GM21381 (cell line): ENCODE data around the gene SGCB.
"Not testable (repeated sequence)": the region's sequence is repeated elsewhere in the genome, so short reads cannot be mapped to it uniquely, and the experiment has no call there.

ENCODE experiments used
- ATAC-seq: cut with Tn5 transposase; IDR thresholded peaks from one replicate; pipeline ENCODE4 v1.9.1; 2021; ENCODE audit warnings: mild to moderate bottlenecking, moderate library complexity; ENCODE audit not compliant: unreplicated experiment

Gene SGCB, protein sequence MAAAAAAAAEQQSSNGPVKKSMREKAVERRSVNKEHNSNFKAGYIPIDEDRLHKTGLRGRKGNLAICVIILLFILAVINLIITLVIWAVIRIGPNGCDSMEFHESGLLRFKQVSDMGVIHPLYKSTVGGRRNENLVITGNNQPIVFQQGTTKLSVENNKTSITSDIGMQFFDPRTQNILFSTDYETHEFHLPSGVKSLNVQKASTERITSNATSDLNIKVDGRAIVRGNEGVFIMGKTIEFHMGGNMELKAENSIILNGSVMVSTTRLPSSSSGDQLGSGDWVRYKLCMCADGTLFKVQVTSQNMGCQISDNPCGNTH

DNA sequence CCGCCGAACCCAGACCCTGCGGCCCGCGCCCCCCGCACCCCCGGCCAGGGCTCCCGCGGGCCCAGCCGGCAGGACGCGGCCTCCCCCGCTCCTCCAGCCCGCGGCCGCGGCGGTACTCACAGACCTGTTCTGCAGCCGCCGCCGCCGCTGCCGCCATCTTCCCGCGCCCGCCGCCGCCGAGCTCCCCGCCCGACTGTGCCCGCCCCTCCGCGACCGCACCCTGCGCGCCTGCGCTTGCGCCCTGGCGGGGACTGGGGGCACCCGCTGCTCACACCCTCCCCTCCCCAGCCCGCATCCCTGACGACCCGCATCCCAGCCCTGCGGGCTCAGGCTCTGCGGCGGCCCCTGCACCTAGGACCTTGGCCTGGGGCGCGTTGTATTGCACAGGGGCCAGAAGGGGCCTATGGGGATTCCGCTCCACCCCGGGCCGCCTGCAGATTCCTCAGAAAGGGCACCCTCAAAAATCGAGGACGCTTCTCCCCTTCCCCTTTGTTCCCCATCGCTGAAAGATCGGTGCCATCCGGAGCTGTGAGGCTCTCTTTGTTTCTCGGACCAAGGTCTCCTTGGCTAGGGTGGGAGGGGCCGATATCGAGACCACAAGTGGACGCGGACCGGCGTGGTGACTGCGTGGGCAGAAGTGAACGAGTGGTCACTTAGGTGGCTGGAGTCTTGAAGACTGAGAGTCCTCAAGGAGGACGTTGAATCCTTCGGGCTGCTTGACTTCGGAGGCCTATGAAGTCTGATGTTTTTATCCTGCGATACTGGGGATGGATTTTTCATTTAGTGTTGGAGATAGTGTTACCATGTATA, at the start of gene SGCB:
TSS of gene SGCB (minus strand) at position 197 of the 810 bp plus-strand sequence. CDS start at position 157, 40 bp downstream.
- peak; percentile 90 for ATAC-seq

DNA sequence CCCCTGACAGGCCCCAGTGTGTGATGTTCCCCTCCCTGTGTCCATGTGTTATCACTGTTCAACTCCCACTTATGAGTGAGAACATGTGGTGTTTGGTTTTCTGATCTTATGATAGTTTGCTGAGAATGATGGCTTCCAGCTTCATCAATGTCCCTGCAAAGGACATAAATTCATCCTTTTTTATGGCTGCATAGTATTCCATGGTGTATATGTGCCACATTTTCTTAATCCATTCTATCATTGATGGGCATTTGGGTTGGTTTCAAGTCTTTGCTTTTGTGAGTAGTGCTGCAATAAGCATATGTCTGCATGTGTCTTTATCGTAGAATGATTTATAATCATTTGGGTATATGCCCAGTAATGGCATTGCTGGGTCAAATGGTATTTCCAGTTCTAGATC, 48.3 kb upstream of the SGCB start:
- ATAC-seq, result not testable (repeated sequence)

DNA sequence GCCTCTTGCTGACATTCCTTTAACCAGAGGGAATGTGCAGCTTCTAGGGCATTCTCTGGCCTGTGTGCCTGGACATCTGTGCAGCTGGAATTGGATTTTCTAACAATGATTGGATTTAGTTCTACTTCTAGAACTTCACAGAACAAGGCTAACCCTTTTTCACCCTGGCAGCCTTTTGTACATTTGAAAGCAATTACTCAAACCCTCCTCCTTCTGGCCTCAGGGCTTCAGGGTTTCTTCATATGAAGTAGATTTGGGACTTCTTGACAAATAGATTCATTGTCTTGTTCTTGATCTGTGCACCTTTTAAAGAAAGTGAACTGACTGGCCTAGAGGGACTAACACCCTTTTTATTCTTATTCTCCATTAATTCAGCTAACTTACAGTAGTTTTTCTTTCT, 43.1 kb upstream of the SGCB start:
- ATAC-seq, result no peak

DNA sequence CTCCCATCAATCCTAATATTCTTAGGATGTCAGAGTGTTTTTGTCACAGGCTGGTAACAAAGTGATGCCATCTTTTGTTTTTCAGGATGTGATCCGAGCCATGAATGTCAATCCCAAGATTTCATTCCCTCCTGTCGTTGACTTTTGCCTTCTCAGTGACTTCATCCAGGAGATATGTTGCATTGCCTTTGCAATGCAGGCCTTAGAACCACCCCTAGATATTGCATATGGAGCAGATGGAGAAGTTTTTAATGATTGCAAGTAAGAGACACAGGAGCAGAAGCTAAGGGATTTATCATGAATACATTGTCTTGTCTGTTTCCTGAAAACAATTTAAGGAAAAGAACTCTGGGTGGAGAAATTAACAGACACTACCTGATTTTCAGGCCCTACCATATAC, 41.6 kb upstream of the SGCB start:
- ATAC-seq, result no peak

DNA sequence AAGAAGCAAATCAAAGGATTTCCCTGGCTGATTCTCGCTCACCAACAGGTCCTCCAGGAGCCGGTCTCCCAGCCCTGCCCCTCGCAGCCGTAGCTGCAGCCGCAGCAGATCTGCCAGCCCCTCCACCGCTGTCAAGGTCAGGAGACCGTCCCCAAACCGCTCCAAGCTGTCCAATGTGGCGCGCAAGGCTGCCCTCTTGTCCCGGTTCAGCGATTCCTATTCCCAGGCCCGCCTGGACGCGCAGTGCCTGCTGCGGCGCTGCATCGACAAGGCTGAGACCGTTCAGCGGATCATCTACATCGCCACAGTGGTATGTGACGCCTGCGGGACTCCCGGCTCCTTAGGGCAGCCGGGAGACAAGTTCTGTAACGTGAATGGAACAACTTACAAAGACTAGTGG, 38.6 kb upstream of the SGCB start:
- ATAC-seq, result no peak

DNA sequence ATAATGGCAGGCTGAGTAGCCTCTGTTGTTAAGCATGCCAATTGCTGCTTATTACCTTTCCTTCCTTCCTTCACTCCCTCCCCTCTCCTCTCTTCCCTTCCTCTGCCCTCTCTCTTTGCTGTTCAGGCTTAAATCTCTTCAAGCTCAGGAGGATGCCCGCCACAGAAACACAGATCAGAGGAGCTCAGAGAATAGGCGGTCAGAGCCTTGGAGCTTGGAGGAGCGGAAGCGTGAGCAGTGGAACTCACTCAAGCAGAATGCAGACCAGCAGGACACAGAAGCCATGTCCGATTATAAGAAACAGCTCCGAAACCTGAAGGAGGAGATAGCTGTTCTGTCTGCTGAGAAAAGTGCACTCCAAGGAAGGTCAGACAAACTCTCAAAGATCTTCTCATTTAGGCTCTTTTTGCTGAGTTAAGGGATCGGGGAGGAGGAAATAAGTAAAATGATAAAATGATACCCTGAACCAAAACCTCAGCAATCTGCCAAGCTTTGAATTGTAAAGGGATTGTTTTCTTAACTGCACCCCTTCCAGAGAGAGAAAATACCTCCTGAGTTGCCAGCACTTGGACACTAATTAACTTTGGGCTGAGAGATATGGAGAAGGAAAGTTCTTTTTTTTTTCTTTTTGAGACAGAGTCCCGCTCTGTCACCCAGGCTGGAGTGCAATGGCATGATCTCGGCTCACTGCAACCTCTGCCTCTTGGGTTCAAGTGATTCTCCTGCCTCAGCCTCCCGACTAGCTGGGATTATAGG, 33.9 kb upstream of the SGCB start:
- no peak for ATAC-seq

DNA sequence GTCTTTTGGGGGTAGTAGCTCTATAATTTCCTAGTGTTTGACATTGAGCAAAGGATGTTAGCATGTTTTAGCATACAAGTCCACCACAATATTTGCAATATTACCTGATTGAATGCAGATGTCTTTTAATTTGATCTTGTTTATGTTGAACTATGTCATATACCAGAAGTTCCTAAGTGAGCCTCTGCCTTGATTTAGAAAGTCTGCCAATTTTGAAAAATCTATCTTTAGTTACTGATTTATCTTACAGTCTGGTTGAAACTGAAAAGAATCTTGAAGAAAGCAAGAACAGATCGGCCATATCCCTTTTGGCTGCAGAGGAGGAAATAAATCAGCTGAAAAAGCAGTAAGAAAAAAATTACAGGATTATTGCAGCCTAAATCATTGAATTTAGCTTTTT, 31.5 kb upstream of the SGCB start:
- ATAC-seq, result no peak

DNA sequence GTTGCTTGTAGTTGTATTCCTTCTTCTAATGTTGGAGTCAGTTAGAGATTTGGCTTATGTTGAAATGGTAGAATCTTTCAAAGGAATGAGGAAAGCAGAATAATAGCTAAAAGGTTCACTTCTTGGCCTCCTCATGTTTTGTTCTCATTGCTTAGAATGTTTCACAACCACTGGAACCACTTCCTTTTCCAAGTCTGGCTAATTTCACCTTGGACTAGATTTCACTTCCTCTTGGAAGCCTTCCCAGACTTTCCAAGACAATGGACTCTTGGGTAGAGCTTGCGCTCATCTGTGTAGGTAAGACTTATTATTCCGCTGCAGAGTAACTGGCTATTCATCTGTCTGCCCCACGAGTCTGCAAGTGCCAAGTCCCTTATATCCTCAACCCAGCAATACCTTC, 21.3 kb upstream of the SGCB start:
- no peak for ATAC-seq

DNA sequence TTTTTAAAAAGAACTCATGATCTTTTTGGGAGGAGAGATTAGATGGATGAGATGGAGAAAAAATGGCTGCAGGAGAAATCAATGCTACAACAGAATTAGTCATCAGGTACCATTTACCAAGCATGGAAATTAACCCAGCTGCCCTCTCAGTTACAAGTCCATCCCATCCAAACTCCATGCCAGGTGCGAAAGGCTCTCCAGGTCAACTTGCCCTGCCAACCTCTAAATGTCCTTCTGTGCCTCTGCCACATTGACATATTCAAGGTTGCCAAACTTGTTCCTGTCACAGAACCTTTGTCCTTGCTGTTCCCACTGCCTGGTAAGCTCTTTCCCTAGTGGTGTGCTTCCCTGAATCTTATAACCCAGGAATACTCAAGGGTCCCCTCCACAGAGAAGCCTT, 20.2 kb upstream of the SGCB start:
- ATAC-seq, result no peak

DNA sequence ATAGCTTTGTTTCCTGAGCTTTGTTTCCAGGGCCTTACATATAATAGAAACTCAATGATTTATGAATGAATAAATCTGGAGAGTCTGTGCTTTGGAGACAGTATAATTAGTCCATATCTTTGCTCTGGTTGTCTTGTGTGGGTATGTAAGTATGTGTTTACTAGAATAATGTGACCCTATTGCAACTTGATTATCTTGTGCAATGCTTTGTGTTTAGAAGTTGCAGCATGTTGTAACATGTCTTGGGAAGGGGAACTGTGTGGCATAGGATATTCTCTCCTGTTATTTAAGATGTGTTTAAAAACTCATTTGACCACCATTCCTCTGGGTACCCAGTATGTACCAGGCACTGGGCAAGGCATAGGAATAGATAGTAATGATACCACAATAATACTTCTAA, 19.1 kb upstream of the SGCB start:
- no peak for ATAC-seq

DNA sequence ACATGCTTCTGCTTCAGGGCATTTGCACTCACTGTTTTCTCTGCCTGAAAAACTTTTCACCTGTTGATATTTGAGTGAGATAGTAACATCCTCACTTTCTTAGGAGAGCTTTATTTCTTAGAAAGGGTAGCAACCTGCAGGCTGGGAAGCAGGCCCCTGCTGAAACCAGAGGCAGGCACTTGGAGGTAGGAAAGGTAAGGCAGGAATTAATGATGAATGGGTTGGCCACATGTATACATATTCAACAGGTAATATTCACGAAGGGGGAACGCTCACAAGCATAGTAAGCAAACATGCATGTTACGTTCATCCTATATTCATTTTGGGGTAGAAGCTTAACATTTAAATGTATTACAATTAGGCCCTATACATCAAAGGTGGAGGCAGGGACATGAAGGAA, 16.2 kb upstream of the SGCB start:
- ATAC-seq, result no peak

DNA sequence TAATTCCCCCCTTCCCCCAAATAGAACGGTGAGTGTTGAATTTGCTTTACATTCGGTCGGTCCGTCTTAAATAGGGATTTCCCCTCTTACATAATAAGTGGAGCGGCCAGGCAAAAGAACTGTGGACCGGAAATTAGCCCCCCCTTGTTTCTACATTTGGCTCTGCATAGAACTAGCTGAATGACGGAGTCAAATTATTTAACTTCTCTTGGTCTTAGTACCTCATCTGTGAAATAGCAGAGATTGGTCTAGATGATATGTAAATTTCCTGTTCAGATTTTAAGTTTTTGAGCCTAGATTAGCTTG, 14.3 kb upstream of the SGCB start:
- ATAC-seq, result peak; percentile 42

DNA sequence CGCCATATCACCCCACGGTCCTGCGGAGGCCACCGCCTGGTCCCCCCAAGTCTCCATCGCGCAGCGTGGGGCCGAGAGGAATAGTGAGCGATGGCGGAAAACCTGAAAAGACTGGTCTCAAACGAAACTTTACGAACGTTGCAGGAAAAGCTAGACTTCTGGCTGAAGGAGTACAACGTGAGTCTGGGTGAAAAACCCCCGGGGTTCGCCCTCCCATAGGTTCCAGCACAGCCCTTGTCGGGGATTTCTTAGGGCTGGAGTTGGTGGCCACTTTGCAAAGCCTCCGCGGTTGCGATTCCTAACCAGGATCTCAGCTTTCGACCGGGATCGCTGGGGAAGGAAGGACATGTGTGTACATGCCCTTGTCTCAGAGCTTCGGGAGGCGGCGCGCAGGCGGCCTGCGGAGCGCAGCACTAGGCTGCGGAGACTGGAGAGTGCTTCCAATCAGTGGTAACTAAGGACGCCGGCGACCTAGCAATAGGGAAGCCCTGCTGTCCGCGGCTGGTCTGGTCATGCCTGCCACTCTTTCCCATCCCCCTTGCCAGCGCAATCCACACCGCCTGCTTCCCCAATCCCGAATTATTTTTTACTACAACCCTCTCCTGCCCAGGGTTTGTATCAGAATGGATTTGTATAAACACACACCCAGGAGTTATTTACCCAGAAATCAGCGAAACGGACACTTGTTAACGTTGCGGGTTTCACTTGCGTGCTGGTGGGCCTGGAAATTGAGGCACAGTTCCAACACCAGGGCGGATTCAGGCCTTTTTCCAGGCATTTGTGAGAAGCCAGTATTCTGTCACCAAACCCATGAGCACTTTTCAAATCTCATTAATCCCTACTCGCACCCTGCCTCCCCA, 13.7 kb upstream of the SGCB start:
- peak; percentile 57 for ATAC-seq

DNA sequence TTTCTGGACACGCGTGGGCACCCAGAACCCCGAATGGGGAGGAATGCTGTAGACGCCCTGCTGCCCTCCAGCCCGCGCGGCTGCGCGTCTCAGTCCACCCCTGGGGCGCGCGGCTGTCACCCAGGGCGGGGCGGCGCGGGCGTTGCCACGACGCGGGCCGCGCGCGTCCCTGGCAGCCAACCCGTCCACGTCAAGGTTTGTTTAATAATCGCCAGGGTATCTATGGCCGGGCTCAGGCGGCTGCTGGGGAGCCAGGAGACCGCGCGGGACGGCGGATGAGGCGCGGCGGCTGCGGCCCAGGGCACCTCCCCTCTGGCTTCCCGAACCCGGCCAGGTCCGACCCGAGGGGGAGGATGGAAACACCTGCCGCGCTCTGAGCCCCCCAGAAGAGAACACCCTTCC, 13.1 kb upstream of the SGCB start, which contains the start of gene SPATA18:
TSS of gene SPATA18 (plus strand) at position 92 of the 402 bp plus-strand sequence. CDS start 401 bp downstream, outside the sequence.
- peak; percentile 52 for ATAC-seq

DNA sequence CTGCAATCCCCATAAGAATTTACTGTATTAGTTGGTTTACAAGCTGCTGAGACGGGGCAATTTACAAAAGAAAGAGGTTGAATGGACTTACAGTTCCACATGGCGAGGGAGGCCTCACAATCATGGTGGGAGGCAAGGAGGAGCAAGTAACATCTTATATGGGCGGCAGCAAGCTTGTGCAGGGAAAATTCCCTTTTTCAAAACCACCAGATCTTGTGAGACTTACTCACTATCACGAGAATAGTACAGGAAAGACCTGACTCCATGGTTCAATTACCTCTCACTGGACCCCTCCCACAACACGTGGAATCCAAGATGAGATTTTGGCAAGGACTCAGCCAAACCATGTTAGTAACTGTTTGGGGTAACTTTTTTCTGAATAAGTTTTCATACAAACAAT, 11.2 kb upstream of the SGCB start:
- ATAC-seq, result no peak

DNA sequence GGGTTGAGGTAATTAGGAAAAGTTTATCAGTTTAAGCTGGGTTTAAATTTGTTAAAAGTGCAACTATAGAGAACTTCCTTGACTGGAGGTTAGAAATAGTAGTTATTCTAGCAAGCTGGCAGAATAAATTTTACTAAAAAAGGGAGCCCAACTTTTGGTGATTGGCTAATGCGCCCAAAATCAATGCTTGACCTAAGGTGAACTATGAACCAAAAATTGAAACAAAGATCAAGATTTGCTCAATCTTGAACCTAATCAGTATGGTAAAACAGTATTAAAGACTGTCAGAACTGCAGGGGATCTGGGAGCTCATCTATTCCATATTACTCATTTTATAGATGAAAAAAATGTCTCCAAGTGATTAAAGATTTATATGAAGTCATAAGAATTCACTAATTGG, 6.9 kb upstream of the SGCB start:
- no peak for ATAC-seq

DNA sequence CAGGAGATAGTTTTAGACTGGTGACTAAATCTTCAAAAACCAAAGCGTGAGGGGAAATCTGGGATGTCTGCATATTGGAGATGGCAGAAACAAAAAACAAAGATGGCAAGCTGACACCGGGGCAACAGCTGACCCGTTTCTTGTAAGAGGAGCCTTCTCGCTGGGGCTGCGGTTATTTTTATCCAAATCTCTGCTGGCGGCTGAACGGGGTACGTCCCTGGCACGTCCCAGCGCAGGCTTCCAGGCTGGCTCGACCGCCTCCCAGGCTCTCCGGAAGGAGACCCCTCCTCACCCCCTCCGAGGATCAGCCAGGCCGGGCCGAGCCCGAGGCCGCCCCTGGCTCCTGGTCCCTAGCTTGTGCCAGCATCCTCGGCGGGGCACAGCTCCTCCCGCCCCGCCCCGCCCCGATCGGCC, 403 bp downstream of the SGCB start:
- peak; percentile 59 for ATAC-seq

DNA sequence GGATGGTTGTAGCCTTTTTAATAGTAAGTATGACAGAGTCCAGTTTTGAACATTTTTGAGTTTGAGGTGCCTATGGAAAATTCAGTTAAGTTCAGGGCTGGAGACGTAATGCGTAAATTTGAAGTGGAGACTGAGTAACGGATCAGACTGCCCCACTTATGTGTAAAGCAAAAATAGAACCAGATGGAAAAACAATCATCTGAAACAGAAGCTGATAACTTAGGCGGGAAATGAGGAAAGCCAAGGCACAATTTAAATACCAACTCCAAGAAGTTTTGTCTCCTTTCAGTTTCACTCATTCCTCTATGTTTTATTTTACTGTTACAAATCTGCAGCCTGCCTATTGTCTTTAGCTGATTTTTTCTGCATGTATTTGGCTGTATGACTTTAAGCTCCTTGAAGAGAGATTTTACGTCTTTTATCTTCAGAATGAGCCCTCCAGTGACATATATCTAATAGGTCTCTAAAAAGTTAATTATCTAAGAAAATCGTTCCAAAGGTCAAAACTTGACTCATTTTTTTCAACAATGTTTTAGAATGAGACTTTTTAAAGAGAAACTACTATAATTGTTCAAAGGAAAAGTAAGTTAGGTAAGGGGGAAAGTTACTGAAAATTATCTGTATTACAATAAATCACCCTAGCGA, 1.1 kb downstream of the SGCB start:
- ATAC-seq, result no peak

DNA sequence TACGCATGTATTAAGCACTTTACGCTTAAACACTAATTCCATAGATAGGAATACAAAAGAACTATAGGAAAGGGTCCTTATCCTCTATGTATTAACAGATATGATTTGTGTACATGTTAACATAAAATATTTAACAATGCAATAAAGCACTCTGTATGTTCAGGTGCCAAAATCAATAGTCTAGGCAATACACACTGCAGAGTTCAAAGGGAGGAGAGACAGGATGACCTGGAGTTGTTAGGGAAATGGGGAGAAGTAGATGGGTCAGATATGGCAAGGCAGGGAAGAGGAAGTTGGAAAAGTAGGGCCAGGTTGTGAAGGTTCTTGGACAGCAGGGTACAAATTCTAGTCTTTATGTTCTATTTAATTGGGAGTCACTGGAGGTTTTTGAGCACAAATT, 2.9 kb downstream of the SGCB start:
- ATAC-seq, result no peak

DNA sequence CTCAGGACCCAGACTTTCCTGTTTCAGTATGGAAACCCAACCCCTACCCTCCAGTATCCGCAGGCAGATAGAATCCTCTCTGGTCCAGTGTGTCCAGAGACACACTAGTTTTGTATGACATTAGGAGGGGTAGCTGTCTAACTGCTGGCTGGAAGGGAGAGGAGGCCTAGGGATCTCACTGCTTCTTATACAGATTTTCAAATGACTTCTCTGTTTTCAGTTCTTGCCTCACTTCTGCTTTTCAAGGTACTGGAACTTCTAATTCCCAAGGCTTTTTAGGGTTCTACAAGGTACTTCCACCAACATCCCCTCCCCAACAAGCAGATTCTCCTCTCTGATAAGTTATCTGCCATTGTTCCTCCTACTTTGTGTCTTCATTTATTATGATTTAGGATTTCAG, 6.1 kb downstream of the SGCB start:
- ATAC-seq, result no peak
